ENCODE measurements around the gene FNDC3A.

DNA sequence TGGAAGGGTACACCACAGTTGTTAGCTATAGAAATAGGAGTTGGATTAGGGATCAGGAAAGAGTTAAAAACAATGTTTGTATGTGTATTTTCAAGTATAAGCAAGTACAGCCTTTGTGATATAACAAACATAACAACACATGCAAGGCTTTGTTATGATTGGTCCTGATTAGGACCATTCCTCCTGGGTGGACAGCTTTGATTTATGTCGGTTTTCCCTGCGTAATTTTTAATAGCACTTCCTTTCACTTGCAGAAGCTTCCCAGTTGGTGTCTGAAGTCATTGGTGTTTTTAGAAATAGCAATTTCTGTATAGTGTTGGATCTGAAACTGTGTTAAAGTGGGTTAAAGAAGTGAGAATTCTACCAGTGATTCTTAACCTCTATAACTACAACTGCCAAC is 10.0 kb downstream of the FNDC3A start:
- TF ChIP-seq TAF1 (IDR thresholded peaks at IDR 0.05; ENCODE audit: low read depth, low read length) (no peak), POLR2A (IDR thresholded peaks at IDR 0.05; ENCODE audit: low read depth, low read length) (no peak)
